RKO (cell line): ENCODE measurements around the gene UBXN6.
A peak's percentile ranks its signal among the peaks of the same experiment; 100 is the strongest.

ENCODE experiments used
- DNase-seq: peaks from one replicate; pipeline ENCODE4 v3.0.0-alpha.2; 2016; ENCODE audit warnings: low spot score

The UBXN6 gene, protein sequence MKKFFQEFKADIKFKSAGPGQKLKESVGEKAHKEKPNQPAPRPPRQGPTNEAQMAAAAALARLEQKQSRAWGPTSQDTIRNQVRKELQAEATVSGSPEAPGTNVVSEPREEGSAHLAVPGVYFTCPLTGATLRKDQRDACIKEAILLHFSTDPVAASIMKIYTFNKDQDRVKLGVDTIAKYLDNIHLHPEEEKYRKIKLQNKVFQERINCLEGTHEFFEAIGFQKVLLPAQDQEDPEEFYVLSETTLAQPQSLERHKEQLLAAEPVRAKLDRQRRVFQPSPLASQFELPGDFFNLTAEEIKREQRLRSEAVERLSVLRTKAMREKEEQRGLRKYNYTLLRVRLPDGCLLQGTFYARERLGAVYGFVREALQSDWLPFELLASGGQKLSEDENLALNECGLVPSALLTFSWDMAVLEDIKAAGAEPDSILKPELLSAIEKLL

DNA sequence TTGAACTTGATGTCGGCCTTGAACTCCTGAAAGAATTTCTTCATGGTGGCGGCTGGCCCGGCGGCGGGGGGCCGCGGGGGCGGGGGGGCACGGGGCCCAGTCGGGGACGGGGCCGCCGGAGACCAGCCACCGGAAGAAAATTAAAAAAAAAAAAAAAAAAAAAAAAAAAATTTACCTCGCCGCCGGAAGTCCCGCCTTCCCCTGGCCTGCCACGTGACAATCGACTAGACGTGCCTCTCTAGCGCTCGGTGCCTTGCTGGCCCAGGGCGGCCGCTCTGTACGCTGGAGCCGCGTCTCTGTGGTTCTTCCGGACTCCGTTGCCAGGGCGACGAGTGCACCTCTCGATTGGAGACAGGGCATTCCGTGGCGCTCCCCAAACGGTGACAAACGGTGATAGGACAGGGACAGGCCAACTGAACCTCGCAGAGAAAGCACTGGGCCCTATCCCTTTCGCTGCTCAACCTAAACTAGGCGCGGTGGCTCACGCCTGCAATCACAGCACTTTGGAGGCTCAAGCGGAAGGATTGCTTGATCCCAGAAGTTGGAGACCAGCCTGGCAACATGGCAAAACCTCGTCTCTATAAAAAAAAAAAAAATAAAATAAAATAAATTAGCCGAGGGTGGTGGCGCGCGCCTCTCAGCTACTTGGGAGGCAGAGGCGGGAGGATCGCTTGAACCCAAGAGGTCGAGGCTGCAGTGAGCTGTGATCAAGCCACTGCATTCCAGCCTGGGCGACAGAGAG is at the start of gene UBXN6:
UBXN6 (minus strand) TSS at position 141 of the 742 bp plus-strand sequence; CDS start at position 44, 97 bp downstream.
- peak; percentile 98 for DNase-seq

DNA sequence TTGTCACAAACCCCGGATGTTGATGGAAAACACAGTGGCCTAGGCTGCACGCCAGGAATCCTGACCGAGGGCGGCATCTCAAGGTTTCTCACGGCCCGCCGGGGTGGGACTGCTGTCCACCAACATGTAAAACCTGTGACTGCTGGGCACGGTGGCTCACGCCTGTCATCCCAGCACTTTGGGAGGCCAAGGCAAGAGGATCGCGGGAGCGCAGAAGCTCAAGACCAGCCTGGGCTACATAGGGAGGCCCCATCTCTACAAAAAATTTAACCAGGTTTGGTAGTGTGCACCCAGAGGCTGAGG is 49.5 kb upstream of the UBXN6 start:
- DNase-seq, result no peak

DNA sequence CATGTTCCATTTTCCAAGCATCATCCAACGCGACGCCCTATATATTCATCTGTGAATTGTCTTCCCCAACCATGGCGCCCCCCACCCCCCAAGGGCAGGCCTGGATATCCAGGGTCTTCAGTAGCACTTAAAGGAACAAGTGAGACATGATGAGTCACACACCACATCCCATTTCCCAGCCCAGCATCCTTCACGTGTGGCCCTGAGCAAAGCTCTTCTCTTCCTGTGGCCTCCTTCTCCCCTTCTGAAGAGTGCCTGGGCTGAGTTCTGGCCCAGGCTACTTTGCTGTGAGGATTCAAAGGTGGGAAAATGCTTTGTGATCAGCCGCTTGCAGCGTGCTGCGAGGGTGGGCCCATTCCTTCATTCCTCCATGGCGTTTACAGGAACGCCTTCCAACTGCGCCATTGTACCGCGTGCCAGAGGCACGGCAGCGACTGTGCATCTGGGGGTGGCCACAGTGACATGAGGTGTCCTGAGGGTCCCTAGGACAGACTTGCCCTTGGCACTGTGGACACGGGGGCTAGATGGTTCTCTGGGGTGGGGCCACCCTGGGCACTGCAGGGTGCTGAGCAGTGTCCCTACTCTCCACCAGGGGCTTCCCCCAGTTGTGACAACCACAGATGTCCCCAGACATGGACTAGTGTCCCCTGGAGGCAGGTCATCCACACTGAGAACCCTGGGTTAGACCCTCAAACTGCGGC is 49.0 kb upstream of the UBXN6 start:
- peak; percentile 66 for DNase-seq

DNA sequence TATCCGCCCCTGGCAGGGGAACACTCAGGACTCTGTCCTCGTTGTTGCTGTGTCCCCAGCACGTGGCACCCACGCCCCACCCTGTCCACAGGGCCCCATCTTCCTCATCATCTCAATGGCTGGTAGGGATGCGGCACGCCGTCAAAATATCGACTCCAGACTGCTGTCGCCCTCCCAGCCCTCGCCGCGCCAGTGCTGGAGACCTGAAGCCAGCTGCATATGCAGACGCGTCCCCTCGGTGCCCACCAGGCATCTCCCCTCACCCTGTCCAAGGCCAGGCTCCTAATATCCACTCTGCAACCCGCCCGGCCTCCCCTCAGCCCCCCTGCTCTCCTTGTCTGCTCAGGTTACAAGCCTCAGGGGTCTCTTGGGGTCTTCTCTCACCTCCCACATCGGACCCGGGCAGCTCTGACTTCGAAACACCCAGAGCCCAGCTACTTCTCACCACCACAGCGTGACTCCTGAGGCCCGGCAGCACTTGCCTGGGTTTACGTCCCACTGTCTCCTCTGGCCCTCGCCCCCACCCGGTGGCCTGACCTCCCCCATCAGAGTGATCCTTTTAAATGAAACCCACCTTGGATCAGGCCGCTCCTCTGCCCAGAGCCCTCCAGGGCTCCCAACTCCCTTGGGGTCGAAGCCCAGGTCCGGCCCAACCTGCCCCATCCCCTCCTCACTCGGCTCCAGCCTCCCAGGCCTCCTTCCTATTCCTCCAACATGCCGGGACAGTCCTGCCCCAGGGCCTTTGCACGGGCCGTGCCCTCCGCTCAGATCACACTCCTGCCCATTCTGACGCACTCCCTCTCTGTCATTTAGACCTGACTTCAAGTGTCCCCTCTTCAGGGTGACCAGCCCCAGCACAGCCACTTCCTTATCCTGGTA is 48.2 kb upstream of the UBXN6 start:
- DNase-seq, result no peak

DNA sequence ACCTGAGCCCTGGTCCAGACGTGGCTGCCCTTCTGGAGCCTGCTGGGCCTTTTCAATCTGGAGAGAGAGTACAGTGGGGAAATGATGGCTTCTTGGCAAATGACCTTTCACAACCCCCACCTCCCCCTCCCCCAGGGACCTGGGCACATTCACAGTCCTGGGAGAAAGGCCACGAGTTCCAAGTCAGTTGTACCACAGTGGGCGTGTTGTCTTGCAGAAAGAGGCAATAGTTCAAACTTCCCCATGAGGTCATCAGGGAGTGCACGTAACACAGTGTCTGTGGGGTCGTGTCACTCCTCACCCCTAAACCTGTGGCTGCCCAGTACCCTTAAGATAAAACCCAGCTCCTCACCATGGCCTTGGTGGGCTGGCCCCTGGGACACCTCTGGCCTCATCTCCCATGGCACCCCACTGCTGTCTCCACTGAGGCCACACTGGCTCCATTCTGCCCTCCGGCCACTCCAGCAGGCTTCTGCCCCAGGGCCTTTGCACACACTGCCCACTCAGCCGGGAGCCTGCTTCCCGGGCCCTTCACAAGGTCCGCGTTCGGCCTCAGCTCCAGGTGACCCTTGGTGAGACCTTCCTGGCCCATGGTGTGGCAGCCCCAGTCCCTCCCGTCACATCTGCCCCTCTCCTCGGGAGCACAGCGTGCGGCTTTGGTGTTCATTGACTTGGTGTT is 47.4 kb upstream of the UBXN6 start:
- no peak for DNase-seq

DNA sequence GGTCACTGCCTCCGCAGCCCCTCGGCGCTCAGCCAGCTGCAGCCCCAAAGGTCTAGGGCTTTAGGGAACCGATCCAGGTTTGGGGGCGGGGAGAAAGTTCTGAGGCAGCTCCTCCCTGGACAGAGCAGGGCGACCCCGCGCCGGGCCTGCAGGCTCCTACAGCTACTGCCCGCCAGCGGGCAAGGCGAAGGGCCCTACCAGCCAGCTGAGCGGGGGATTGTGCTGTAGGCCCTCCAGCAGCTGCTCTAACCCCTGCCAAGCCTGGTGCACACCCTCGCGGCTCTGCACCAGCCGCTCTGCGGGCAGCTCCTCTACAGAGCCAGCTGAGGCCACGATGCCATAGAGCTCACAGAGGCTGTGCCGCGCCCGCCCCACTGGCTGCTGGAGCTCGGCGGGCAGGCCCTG is 46.7 kb upstream of the UBXN6 start:
- DNase-seq, result no peak

DNA sequence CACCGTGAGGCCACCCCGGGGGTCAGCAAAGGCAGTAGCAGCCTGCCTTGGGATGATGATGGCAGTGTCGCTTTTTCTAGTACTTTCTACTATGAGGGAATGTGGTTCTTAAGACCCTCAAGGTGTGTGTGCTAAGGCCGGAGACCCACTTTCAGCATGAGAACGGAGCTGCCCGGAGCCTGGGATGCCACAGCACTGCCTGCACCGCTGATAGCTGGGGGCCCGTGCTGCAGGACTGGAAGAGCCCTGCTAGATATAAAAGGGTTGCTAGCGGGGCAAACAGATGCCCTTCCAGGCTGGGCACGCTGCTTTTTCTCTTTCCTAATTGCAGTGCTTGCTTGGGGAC is 46.2 kb upstream of the UBXN6 start:
- no peak for DNase-seq

DNA sequence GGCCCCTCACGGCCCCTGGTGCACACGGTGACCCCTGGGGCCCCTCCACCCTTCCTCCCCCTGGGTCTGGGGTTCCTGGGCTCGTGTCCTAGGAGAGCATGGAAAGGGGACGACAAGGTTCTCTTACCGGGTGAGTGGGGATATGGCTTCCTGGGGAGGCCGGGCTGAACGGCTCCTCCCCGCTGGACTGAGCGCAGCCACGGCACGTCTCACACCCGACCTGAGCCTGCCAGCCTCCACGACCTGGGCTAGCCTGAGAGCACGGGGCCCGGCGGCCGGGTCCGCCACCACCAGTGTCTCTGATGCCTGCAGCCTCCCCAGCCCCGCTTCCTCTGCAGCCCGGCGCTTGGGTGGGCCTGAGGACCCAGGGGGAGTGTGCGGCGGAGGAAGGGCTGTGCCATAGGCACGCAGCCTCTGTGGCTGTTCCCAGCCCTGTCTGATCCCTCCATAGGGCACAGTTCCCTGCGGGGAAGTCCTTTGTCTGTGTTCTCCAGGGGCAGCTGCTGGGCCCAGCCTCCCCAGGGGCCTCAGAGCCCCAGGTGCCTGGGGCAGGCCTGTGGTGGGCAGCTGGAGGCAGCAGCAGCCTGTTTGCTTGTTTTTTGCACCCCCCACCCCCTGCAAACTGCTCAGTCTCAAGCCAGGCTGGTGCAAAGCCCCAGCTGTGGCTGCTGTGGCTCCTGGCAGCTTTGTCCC is 45.7 kb upstream of the UBXN6 start:
- DNase-seq, result no peak

DNA sequence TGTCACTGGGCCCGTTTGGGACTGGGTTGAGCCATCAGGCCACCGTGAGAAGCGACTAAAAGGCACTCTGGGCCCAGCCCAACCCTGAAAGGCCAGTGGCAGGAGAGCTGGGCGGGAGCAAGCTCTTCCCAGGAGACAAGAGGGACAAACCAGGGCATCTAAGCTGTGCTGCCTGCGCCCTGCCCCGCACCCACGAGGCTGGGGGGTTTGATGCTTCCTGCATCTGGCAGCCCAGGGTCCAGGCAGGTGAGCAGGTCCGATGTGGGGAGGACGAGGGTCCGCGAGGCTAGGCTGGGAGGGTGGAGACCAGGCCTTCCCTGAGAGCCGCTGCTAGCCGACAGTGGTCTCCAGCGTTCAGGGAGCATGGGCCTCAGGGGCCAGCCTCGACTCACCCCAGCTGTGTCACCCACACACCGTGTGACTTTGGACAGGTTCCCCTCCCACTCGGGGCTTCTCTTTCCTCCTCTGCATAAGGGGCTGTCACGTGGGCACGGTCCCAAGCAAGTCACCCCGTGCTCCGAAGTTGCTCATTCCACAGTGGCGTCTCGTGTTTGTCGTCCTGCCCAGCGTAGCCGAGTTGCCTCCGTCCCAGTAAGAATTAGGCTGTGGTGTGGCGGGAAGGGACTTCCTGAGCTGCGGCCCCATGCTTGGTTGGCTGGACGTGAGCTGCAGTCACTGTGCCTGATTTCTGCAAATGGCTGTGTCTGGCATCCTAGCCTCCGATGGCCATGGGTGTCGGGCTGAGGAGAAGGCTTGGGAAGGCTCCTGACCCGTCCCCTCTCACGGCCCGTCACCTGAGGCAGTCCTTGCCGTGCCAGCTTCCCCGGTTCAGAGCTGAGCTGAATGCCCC is 44.9 kb upstream of the UBXN6 start:
- DNase-seq, result no peak

DNA sequence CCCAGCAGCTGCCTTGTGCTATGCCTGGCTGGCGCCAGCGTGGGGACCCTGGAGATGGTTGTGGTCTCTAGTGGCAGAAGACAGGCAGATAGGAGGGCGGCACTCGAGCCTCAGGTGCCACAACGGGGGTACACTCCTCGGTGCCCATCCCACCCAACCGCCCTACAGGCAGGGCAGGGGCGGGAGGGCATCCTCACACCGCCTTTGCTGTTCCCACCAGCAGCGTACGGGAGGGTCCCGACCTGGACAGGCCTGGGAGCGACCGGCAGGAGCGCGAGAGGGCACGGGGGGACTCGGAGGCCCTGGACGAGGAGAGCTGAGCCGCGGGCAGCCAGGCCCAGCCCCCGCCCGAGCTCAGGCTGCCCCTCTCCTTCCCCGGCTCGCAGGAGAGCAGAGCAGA is 44.1 kb upstream of the UBXN6 start:
- DNase-seq, result no peak

DNA sequence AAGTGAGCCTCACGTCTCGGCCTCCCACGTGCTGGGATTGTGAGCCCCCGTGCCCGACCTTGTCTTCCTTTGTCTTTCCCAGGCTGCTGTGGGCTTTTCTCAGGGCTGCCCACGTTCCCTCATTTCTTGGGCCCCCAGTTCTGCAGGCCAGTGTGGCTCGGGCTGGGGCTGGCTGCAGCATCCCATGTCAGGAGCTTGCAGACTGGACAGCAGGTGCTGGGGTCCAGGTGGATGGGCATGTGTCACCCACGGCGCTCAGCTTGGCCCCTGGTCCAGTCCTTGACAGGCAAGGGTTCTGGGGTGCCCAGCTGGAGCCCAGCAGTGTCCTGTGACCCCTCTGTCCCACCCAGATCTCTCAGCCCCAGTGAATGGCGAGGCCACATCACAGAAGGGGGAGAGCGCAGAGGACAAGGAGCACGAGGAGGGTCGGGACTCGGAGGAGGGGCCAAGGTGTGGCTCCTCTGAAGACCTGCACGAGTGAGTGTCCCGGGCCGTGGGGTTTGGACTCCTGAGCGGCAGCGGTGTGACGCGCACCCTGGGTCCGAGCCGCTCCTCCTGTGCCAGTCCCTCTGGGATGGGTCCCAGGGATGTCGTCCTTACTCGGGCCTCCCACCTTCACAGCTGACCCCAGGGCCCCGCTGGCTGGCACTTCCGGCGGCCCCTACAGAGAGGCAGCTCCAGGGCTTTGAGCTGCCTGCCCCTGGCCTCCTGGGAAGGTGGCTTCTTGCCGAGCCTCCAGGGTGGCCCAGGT is 43.4 kb upstream of the UBXN6 start:
- DNase-seq, result no peak

DNA sequence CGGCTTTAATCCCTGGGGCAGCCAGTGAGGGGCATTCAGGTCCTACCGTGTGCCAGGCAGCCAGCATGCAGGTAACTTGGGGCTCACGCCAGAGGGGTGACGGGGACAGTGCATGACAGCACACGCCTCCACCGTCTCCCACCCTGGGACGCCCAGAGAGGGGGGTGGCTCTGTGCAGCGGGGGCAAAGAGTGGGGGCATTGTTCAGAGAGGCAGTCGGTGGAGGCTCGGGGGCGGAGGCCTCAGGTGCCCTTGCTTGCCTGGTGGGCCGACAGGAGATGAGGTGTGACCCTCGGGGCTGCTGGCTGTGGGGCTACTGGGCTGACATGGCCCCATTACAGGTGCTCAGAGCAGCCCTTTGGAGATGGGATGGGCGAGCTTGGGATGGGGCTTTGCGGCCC is 42.3 kb upstream of the UBXN6 start:
- no peak for DNase-seq

DNA sequence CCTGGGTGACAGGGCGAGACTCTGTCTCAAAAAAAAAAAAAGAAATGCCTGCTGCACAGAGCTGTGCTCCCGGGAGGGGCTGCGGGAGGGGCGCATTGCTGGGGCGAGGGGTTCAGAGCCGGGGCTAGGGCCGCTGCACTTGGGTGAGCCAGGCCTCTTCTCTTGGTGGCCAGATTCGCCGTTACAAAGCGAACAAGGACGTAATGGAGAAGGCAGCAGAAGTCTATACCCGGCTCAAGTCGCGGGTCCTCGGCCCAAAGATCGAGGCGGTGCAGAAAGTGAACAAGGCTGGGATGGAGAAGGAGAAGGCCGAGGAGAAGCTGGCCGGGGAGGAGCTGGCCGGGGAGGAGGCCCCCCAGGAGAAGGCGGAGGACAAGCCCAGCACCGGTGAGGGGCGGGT is 41.7 kb upstream of the UBXN6 start:
- DNase-seq, result no peak

DNA sequence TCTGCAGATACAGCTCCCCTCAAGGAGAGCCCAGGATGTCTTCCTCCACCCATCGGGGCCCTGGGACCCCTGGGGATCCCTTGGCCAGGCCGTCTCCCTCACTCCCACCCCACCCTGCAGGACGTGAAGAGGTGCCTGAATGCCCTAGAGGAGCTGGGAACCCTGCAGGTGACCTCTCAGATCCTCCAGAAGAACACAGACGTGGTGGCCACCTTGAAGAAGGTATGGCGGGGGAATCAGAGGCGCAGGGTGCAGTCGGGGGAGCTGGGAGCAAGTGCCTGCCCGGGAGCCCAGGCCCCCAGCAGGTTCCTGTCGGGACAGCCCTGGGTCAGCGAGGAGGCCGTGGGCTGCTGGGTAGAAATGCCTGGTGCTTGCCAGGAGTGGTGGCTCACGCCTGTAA is 41.1 kb upstream of the UBXN6 start:
- no peak for DNase-seq

DNA sequence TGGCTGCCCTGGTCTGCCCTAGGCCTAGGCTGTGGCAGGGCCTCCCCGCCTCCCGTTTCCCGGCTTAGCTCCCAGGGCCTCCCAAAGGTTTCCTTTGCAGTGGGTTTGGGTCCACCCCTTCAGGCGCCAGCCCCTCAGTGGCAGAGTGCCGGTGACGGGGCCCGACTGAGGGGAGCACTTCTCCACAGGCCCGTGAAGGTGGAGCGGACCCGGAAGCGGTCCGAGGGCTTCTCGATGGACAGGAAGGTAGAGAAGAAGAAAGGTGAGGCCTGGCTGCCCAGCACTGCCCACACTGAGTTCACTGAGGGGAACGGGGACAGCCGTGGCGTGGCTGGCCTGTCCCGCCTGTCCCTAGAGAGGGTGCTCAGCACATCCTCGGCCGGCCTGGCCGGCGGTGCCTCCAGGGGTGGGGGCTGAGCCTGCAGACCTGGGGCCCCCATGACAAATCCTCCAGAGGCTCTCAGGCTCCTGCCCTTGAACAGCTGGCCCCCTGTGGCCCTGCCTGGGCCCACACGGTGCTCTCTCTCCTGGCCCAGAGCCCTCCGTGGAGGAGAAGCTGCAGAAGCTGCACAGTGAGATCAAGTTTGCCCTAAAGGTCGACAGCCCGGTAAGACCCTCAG is 40.3 kb upstream of the UBXN6 start:
- no peak for DNase-seq

DNA sequence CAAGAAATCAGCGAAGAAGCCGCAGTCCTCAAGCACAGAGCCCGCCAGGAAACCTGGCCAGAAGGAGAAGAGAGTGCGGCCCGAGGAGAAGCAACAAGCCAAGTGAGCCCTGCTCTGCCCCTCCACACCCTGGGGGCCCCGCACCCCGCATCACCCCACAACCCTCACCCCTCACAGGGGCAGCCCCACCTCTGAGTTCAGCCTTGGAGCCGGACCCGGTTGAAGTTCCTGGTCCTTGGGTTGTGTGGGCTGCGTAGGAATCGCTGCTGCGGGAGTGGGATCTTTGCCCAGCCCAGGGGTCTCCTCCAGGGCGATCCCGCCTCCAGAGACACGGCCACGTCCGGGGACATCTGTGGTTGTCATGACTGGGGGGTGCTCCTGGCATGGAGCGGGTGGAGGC is 38.7 kb upstream of the UBXN6 start:
- no peak for DNase-seq

DNA sequence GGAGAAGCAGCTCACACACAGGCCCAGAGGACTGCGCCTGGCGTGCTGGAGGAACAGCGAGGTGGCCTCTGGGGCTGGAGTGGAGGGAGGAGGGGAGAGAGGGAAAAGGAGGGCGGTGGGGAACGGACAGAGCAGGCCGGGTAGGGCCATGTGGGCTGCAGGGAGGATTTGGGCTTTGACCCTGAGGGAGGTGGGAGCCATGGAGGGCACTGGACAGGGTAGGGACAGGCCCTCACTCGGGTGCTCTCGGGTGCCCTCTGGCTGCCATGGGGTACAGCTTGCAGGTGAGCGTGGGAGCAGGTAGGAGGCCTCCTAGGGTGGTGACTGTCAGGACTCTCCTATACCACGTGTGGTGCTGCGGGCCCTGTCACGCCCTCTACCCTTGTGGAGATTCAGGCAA is 37.9 kb upstream of the UBXN6 start:
- DNase-seq, result no peak

DNA sequence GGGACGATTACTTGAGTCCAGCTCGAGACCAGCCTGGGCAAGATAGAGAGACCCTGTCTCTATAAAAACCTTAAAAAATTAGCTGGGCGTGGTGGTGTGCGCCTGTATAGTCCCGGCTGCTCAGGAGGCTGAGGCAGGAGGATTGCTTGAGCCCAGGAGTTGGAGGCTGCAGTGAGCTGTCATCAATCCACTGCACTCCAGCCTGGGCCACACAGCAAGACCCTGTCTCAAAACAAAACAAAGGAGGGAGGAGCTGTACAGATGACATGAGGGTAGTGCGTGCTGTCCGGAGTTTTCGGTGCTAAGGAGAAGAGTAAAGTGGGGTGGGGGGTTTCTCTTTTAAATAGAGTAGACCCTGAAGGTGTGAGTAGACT is 37.1 kb upstream of the UBXN6 start:
- DNase-seq, result no peak
